Panc1 (cell line): ENCODE results near the gene MED14. TPM values are rescaled to one million over a fixed set of nuclear protein-coding genes. Genes with fewer than 3 reads are reported as not detected.

ENCODE experiments used
- ATAC-seq: fragments of 200-7000 bp; cut with Tn5 transposase; 2 replicates; pipeline ENCODE4 v1.9.1; 2020; ENCODE audit warnings: mild to moderate bottlenecking, moderate library complexity
- BruUV-seq: library from RNA; stranded (reverse); fragments of 400-500 nt; replicated peaks from 2 replicates; lab custom pipeline; 2021; lab: Mats Ljungman, UMichigan
- CTCF ChIA-PET: fragments of 300-600 bp; sonication (Branson Sonifier 250); formaldehyde crosslinking; loops from one replicate; lab custom pipeline; 2022; ENCODE audit warnings: antibody characterized with exemption; lab: Charles Lee
- POLR2A ChIA-PET: fragments of 300-600 bp; sonication (Branson Sonifier 250); formaldehyde crosslinking; loops from one replicate; lab custom pipeline; 2022; ENCODE audit warnings: antibody characterized with exemption; lab: Charles Lee
- DNase-seq: peaks from one replicate; pipeline ENCODE4 v3.0.0-alpha.2; 2010; ENCODE audit warnings: low read depth, low spot score
- H3K27ac ChIP-seq: 2 replicates; pipeline ENCODE4 v1.5.1; 2011; ENCODE audit warnings: mild to moderate bottlenecking, low read length, inconsistent platforms
- H3K27me3 ChIP-seq: fragments of 200-500 bp; sonication (Bioruptor generic); 2 replicates; pipeline ENCODE4 v1.6.0; 2014; ENCODE audit warnings: low read length, inconsistent platforms; ENCODE audit not compliant: control insufficient read depth, insufficient read depth
- H3K36me3 ChIP-seq: fragments of 200-500 bp; sonication (Bioruptor generic); 2 replicates; pipeline ENCODE4 v1.5.1; 2014; ENCODE audit warnings: inconsistent platforms, mild to moderate bottlenecking, low read length, moderate library complexity; ENCODE audit not compliant: control insufficient read depth, insufficient read depth
- H3K4me1 ChIP-seq: 2 replicates; pipeline ENCODE4 v1.5.1; 2011; ENCODE audit warnings: inconsistent platforms, mild to moderate bottlenecking, low read length, moderate library complexity; ENCODE audit not compliant: control insufficient read depth, insufficient read depth
- H3K4me3 ChIP-seq, 2 experiments: 2 replicates each; pipeline ENCODE4 v1.5.1; 2011 to 2012; ENCODE audit warnings: low read depth in 2 of 2, low read length in 2 of 2, mild to moderate bottlenecking in 2 of 2, inconsistent platforms in 1 of 2, moderate library complexity in 1 of 2
- H3K9me3 ChIP-seq: fragments of 200-500 bp; sonication (Bioruptor generic); 2 replicates; pipeline ENCODE4 v1.5.1; 2014; ENCODE audit warnings: low read depth, mild to moderate bottlenecking, inconsistent platforms, low read length, moderate library complexity; ENCODE audit not compliant: control insufficient read depth, insufficient read depth
- CTCF ChIP-seq: fragments of 450-650 bp; IDR thresholded peaks from 2 replicates; pipeline ENCODE4 v1.5.1; 2017; ENCODE audit warnings: mild to moderate bottlenecking
- POLR2AphosphoS5 ChIP-seq: IDR thresholded peaks from 2 replicates; pipeline ENCODE4 v1.6.1; 2012; ENCODE audit warnings: mild to moderate bottlenecking, low read depth, low read length, moderate library complexity
- REST ChIP-seq, 2 experiments: IDR thresholded peaks; 2 replicates each; pipeline ENCODE4 v1.6.1; 2011 to 2012; ENCODE audit warnings: low read depth in 2 of 2, control low read depth in 1 of 2, low read length in 1 of 2, mild to moderate bottlenecking in 1 of 2, moderate library complexity in 1 of 2; ENCODE audit not compliant: insufficient read depth in 1 of 2
- SIN3A ChIP-seq: IDR thresholded peaks from 2 replicates; pipeline ENCODE4 v1.6.1; 2012; ENCODE audit warnings: low read depth, mild to moderate bottlenecking, low read length, moderate library complexity, borderline replicate concordance; ENCODE audit not compliant: insufficient read depth
- TCF7L2 ChIP-seq: IDR thresholded peaks from 2 replicates; pipeline ENCODE4 v1.6.1; 2011; ENCODE audit warnings: mild to moderate bottlenecking, low read depth, low read length, inconsistent platforms
- in situ Hi-C: cut with HindIII; loops from 2 replicates; pipeline ENCODE4 v1.10.0; 2016; ENCODE audit warnings: low sequenced_read_pairs, low pct_unique_long_range_greater_than_20kb
- intact Hi-C: fragments of 100-400 bp; cut with micrococcal nuclease; formaldehyde crosslinking; loops from one replicate; pipeline ENCODE4 v1.10.0; 2022; ENCODE audit not compliant: unreplicated experiment
- total RNA-seq: library from RNA; stranded (reverse); gene quantifications from one replicate; pipeline ENCODE4 v1.2.1, GENCODE V29; 2021; ENCODE audit not compliant: unreplicated experiment

Gene MED14
- total RNA-seq, 1 experiment from 2014 or later = 45.4 TPM

GRCh38 chrX:40727093-40727492 lies 8.2 kb downstream of the MED14 start:
- ChIA-PET POLR2A (no interaction called here), CTCF (interaction anchor here (0.6 kb wide), 1 partner anchor 388 kb away, joined by 3 read pairs; no protein-coding TSS in a partner anchor)
- no TSS peak for BruUV-seq
- no peak overlapping the region for H3K4me3 ChIP-seq
- no peak overlapping the region for H3K27ac ChIP-seq
- ATAC-seq (no peak), DNase-seq (no peak)
- no peaks in the 10 kb centered on the region for H3K36me3 ChIP-seq
- H3K9me3 ChIP-seq = no peaks in the 10 kb centered on the region
- intact Hi-C loops (no loop called here), in situ Hi-C loops (no loop called here)
- TF ChIP-seq POLR2AphosphoS5 (no peak), TCF7L2 (no peak), SIN3A (no peak), REST (IDR thresholded peaks at IDR 0.05; ENCODE audit: insufficient read depth in 1 of 2, low read depth in 2 of 2, low read length in 1 of 2) (no peak), CTCF (no peak)
- H3K27me3 ChIP-seq = no peaks in the 10 kb centered on the region
- H3K4me1 ChIP-seq = no peaks in the 10 kb centered on the region; the same call in 1 of the 2 replicates

- in situ Hi-C loops = no loop called here
- BruUV-seq = no TSS peak
Observed at GRCh38 chrX:40722930-40723329, 12.4 kb downstream of the MED14 start.

More at GRCh38 chrX:40722930-40723329, 12.4 kb downstream of the MED14 start:
- TF ChIP-seq REST (IDR thresholded peaks at IDR 0.05; ENCODE audit: insufficient read depth in 1 of 2, low read depth in 2 of 2, low read length in 1 of 2) (no peak), POLR2AphosphoS5 (no peak), SIN3A (no peak), TCF7L2 (no peak), CTCF (no peak)
- CTCF ChIA-PET = no interaction called here
- H3K9me3 ChIP-seq = no peaks in the 10 kb centered on the region
- no peak for ATAC-seq
- DNase-seq = no peak
- no peak overlapping the region for H3K27ac ChIP-seq
- H3K4me1 ChIP-seq = no peaks in the 10 kb centered on the region
- intact Hi-C loops = no loop called here
- H3K36me3 ChIP-seq = no peaks in the 10 kb centered on the region
- H3K27me3 ChIP-seq = no peaks in the 10 kb centered on the region
- POLR2A ChIA-PET = no interaction called here
- H3K4me3 ChIP-seq = no peak overlapping the region
